Measurements from ENCODE around the gene STT3B. TPM values are rescaled to one million over a fixed set of nuclear protein-coding genes. Genes with fewer than 3 reads are reported as not detected.

The STT3B gene
- total and polyA plus RNA-seq, 2 donors (not counting 1 experiment from before 2014, with no cell fraction given): 145 to 259 TPM

DNA sequence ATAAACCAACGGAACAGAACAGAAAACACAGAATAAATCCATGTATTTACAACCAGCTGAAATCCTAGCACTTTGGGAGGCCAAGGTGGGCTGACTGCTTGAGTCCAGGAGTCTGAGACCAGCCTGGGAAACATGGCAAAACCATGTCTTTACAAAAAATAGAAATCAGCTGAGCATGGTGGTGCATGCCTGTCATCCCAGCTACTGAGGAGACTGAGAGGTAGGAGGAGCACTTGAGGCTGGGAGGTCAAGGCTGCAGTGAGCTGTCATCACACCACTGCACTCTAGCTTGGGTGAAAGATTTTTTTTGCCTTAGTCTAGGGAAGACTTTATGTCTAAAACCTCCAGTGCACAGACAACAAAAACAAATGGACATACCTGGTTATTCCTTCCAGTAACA is 120.7 kb downstream of the STT3B start:
- TF ChIP-seq EZH2 (IDR thresholded peaks at IDR 0.05; ENCODE audit: low read length, missing control alignments): no peak
- TF ChIP-seq, protein P1, sequence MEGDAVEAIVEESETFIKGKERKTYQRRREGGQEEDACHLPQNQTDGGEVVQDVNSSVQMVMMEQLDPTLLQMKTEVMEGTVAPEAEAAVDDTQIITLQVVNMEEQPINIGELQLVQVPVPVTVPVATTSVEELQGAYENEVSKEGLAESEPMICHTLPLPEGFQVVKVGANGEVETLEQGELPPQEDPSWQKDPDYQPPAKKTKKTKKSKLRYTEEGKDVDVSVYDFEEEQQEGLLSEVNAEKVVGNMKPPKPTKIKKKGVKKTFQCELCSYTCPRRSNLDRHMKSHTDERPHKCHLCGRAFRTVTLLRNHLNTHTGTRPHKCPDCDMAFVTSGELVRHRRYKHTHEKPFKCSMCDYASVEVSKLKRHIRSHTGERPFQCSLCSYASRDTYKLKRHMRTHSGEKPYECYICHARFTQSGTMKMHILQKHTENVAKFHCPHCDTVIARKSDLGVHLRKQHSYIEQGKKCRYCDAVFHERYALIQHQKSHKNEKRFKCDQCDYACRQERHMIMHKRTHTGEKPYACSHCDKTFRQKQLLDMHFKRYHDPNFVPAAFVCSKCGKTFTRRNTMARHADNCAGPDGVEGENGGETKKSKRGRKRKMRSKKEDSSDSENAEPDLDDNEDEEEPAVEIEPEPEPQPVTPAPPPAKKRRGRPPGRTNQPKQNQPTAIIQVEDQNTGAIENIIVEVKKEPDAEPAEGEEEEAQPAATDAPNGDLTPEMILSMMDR (conservative IDR thresholded peaks at IDR 0.05 in 1 of 2, IDR thresholded peaks at IDR 0.05 in 1 of 2; ENCODE audit: low read depth in 1 of 2, low read length in 2 of 2): no peak
- Histone ChIP-seq H3K27ac (ENCODE audit: insufficient read depth, low read length) (no peak overlapping the region), H3K27me3 (ENCODE audit: control insufficient read depth, insufficient read depth, low read length) (no peaks in the 10 kb centered on the region), H2AFZ (ENCODE audit: low read length) (no peak overlapping the region), H3K79me2 (ENCODE audit: control insufficient read depth, insufficient read depth, low read length) (no peaks in the 10 kb centered on the region), H4K20me1 (ENCODE audit: control insufficient read depth, extremely low read depth, insufficient read depth, low read length) (no peaks in the 10 kb centered on the region), H3K4me1 (ENCODE audit: control insufficient read depth, extremely low read depth, insufficient read depth, low read length) (no peaks in the 10 kb centered on the region), H3K9ac (ENCODE audit: insufficient read depth, low read length) (no peak overlapping the region), H3K4me2 (ENCODE audit: extremely low read depth, insufficient read depth, low read length) (no peak overlapping the region), H3K36me3 (ENCODE audit: control insufficient read depth, insufficient read depth, low read length) (peaks cover 1% of the 10 kb centered on the region), H3K4me3 (replicated peaks in 1 of 4; ENCODE audit: control extremely low read depth in 1 of 4, insufficient read depth in 1 of 4, low read depth in 3 of 4, low read length in 4 of 4) (no peak overlapping the region), H3K9me3 (ENCODE audit: control insufficient read depth, insufficient read depth, low read depth, low read length) (no peaks in the 10 kb centered on the region)
- no peak for DNase-seq (ENCODE audit: low read depth in 2 of 2)

- TF ChIP-seq EZH2 (IDR thresholded peaks at IDR 0.05; ENCODE audit: low read length, missing control alignments): no peak
- TF ChIP-seq, protein P1 (conservative IDR thresholded peaks at IDR 0.05 in 1 of 2, IDR thresholded peaks at IDR 0.05 in 1 of 2; ENCODE audit: low read depth in 1 of 2, low read length in 2 of 2): no peak
Measured at GRCh38 chr3:31654998-31655397, 122.3 kb downstream of the STT3B start.

GRCh38 chr3:31659246-31659645 is 126.5 kb downstream of the STT3B start:
- Histone ChIP-seq H3K27ac (ENCODE audit: insufficient read depth, low read length) (no peak overlapping the region), H4K20me1 (ENCODE audit: control insufficient read depth, extremely low read depth, insufficient read depth, low read length) (no peaks in the 10 kb centered on the region), H3K4me1 (ENCODE audit: control insufficient read depth, extremely low read depth, insufficient read depth, low read length) (no peaks in the 10 kb centered on the region), H3K27me3 (ENCODE audit: control insufficient read depth, insufficient read depth, low read length) (no peaks in the 10 kb centered on the region), H3K9ac (ENCODE audit: insufficient read depth, low read length) (no peak overlapping the region), H2AFZ (ENCODE audit: low read length) (no peak overlapping the region), H3K36me3 (ENCODE audit: control insufficient read depth, insufficient read depth, low read length) (no peaks in the 10 kb centered on the region), H3K4me2 (ENCODE audit: extremely low read depth, insufficient read depth, low read length) (no peak overlapping the region), H3K9me3 (ENCODE audit: control insufficient read depth, insufficient read depth, low read depth, low read length) (no peaks in the 10 kb centered on the region), H3K79me2 (ENCODE audit: control insufficient read depth, insufficient read depth, low read length) (no peaks in the 10 kb centered on the region), H3K4me3 (replicated peaks in 1 of 4; ENCODE audit: control extremely low read depth in 1 of 4, insufficient read depth in 1 of 4, low read depth in 3 of 4, low read length in 4 of 4) (no peak overlapping the region)
- TF ChIP-seq, protein P1 (conservative IDR thresholded peaks at IDR 0.05 in 1 of 2, IDR thresholded peaks at IDR 0.05 in 1 of 2; ENCODE audit: low read depth in 1 of 2, low read length in 2 of 2): no peak
- no peak for TF ChIP-seq EZH2 (IDR thresholded peaks at IDR 0.05; ENCODE audit: low read length, missing control alignments)
- DNase-seq (ENCODE audit: low read depth in 2 of 2): no peak

More at GRCh38 chr3:31654998-31655397, 122.3 kb downstream of the STT3B start:
- Histone ChIP-seq H4K20me1 (ENCODE audit: control insufficient read depth, extremely low read depth, insufficient read depth, low read length) (no peaks in the 10 kb centered on the region), H3K9ac (ENCODE audit: insufficient read depth, low read length) (no peak overlapping the region), H3K27ac (ENCODE audit: insufficient read depth, low read length) (no peak overlapping the region), H3K4me1 (ENCODE audit: control insufficient read depth, extremely low read depth, insufficient read depth, low read length) (no peaks in the 10 kb centered on the region), H3K9me3 (ENCODE audit: control insufficient read depth, insufficient read depth, low read depth, low read length) (no peaks in the 10 kb centered on the region), H3K36me3 (ENCODE audit: control insufficient read depth, insufficient read depth, low read length) (no peaks in the 10 kb centered on the region), H2AFZ (ENCODE audit: low read length) (no peak overlapping the region), H3K4me3 (replicated peaks in 1 of 4; ENCODE audit: control extremely low read depth in 1 of 4, insufficient read depth in 1 of 4, low read depth in 3 of 4, low read length in 4 of 4) (no peak overlapping the region), H3K79me2 (ENCODE audit: control insufficient read depth, insufficient read depth, low read length) (no peaks in the 10 kb centered on the region), H3K4me2 (ENCODE audit: extremely low read depth, insufficient read depth, low read length) (no peak overlapping the region), H3K27me3 (ENCODE audit: control insufficient read depth, insufficient read depth, low read length) (no peaks in the 10 kb centered on the region)
- no peak for DNase-seq (ENCODE audit: low read depth in 2 of 2)
